Peyer's patch (tissue), 4 donors: ENCODE results near the gene RNF14. TPM values are rescaled to one million over a fixed set of nuclear protein-coding genes. Genes with fewer than 3 reads are reported as not detected.
A peak's percentile ranks its signal among the peaks of the same experiment; 100 is the strongest.

ENCODE experiments used
- DNase-seq, 3 donors: peaks; one replicate each; pipeline ENCODE4 v3.0.0-alpha.2; 2017 to 2019
- H3K27ac ChIP-seq, 4 donors: fragments of 200-600 bp; sonication (generic); one replicate each; pipeline ENCODE4 v1.5.1; 2016 to 2019
- H3K27me3 ChIP-seq, 2 donors: fragments of 200-600 bp; sonication (generic); one replicate each; pipeline ENCODE4 v1.5.1; 2019
- H3K36me3 ChIP-seq, 3 donors: fragments of 200-600 bp; sonication (generic); one replicate each; pipeline ENCODE4 v1.5.1; 2016 to 2019
- H3K4me1 ChIP-seq, 4 donors: fragments of 200-600 bp; sonication (generic); one replicate each; pipeline ENCODE4 v1.5.1; 2016 to 2019
- H3K4me3 ChIP-seq, 4 donors: fragments of 200-600 bp; sonication (generic); 1 replicate in 3 of 4; 2 replicates in 1 of 4; pipeline ENCODE4 v1.5.1; 2016 to 2019; ENCODE audit warnings: mild to moderate bottlenecking in 1 of 4
- H3K9me3 ChIP-seq, 4 donors: fragments of 200-600 bp; sonication (generic); one replicate each; pipeline ENCODE4 v1.5.1; 2016 to 2019; ENCODE audit warnings: mild to moderate bottlenecking in 1 of 4
- POLR2A ChIP-seq, 2 donors: fragments of 450-650 bp; IDR thresholded peaks; one replicate each; pipeline ENCODE4 v1.5.1; 2017; ENCODE audit warnings: antibody characterized with exemption in 2 of 2, mild to moderate bottlenecking in 2 of 2, moderate library complexity in 2 of 2
- total RNA-seq, 4 donors: library from RNA; depleted of rRNA; stranded (reverse); fragments of >200 nt; gene quantifications; one replicate each; pipeline ENCODE4 v1.1.0, GENCODE V29; 2016
- TF ChIP-seq, protein P1 (sequence below), 6 experiments: fragments of 450-650 bp in 4 of 6; fragments of 200-600 bp in 2 of 6; sonication (generic) in 1 of 6; IDR thresholded peaks; one replicate each; pipeline ENCODE4 v1.5.1; 2017 to 2019; ENCODE audit warnings: antibody characterized with exemption in 6 of 6, mild to moderate bottlenecking in 3 of 6, moderate library complexity in 1 of 6

RNF14 gene
- total RNA-seq, 4 donors from 2014 or later: 20.6 to 37.8 (median 34.6) TPM

DNA sequence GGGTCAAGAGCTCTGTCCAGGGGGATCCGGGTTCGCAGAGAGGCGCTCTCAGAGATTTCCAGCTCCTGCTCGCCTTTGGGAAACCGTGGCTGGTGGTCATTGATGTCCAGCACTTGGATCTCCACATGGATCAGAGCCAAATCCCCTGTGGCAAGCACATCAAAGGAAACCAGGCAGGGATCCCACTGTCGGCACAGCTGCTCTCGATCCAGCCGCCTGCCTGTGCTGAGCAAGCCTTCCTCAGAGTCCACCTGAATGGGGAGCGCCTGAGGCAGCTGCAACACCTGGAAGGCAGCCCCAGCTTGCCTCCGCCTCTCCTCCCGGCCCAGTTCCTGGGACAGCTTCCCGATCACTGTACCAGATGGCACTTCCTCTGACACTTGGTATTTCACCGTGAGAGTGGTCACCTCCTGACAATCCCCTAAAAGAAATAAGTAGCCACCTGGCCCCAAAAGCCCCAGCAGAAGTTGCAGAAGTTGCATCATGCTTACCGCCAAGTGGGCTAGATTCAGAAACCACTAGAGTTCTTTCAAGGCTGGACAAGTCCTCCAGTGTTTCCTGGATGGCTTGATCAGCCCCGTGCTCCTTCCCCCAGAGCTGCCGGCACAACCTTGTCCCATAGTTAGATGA is 11.4 kb upstream of the RNF14 start:
- Histone ChIP-seq H3K4me3 (peak overlapping the region in 2 of 4 donors; percentile 2 to 16), H3K36me3 (no peaks in the 10 kb centered on the region), H3K4me1 (peaks cover 0 to 11% (median 2%) of the 10 kb centered on the region in 4 donors), H3K27ac (peak overlapping the region in 2 of 4 donors; percentile 32 to 49), H3K27me3 (no peaks in the 10 kb centered on the region), H3K9me3 (no peaks in the 10 kb centered on the region)
- TF ChIP-seq, protein P1, sequence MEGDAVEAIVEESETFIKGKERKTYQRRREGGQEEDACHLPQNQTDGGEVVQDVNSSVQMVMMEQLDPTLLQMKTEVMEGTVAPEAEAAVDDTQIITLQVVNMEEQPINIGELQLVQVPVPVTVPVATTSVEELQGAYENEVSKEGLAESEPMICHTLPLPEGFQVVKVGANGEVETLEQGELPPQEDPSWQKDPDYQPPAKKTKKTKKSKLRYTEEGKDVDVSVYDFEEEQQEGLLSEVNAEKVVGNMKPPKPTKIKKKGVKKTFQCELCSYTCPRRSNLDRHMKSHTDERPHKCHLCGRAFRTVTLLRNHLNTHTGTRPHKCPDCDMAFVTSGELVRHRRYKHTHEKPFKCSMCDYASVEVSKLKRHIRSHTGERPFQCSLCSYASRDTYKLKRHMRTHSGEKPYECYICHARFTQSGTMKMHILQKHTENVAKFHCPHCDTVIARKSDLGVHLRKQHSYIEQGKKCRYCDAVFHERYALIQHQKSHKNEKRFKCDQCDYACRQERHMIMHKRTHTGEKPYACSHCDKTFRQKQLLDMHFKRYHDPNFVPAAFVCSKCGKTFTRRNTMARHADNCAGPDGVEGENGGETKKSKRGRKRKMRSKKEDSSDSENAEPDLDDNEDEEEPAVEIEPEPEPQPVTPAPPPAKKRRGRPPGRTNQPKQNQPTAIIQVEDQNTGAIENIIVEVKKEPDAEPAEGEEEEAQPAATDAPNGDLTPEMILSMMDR (IDR thresholded peaks at IDR 0.05): no peak
- no peak for TF ChIP-seq POLR2A (IDR thresholded peaks at IDR 0.05)
- DNase-seq: peak in 1 of 3 donors; percentile 43

DNA sequence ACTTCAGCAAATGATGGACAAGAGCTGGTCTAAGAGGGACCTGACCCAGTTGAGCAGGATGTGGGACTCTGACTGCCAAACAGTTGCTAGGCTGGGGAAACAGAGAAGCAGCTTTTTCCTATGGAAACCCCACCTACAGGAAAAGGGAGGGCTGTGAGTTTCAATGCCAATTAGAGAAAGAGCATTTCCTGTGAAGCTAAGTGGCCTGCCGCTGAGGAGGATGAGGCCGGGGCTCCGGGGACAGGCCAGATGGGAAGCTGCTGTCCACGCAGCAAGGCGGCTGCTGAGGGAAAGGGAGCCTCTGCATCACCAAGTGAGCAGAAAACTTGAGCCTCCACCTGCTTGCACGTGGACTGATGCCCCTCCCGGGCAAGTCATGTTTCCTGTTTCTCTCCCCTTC is 10.8 kb upstream of the RNF14 start, which contains the start of gene PCDH12:
Gene PCDH12 (minus strand): TSS at position 90 of the 400 bp plus-strand sequence. CDS start 351 bp downstream, outside the sequence.
- Histone ChIP-seq H3K9me3 (no peaks in the 10 kb centered on the region), H3K4me3 (peak within 1 kb of the TSS in 2 of 4 donors; percentile 2 to 16), H3K36me3 (no peaks in the 10 kb centered on the region), H3K4me1 (peaks cover 0 to 11% (median 2%) of the 10 kb centered on the region in 4 donors), H3K27me3 (no peaks in the 10 kb centered on the region), H3K27ac (peak within 1 kb of the TSS in 2 of 4 donors; percentile 32 to 49)
- peak in 1 of 3 donors; percentile 39 for DNase-seq
- TF ChIP-seq, protein P1 (IDR thresholded peaks at IDR 0.05): no peak
- TF ChIP-seq POLR2A (IDR thresholded peaks at IDR 0.05): no peak

DNA sequence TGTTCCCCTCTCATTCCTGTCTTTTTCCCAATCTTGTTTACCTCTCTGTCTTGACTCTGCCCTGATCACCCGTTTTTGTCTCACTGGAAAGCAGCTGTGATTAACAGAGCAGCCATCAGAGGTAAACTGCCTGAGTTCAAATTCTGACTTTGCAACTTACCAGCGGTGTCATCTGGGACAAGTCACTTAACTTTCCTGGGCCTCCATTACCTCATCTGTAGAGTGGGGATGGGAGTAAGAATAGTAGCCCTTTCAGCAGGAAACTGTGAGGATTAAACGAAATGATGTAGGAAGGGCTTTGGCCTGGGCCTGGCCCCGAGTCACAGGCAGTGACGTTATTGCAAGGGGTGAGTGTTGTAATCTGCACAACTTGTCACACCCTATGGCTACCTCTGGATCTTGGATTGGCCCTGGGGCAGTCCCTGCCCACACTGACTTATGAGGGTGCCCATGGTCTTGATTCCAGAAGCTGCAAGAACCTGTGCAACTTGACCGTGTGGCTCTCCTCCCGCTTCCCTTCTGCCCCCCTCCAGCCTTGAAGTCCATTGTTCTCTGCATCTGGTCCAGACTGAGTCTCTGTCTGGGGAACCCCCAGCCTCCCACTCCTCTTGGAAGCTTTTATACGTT is 10.2 kb upstream of the RNF14 start:
- no peaks in the 10 kb centered on the region for H3K36me3 ChIP-seq
- DNase-seq: peak in 1 of 3 donors; percentile 26
- H3K9me3 ChIP-seq: no peaks in the 10 kb centered on the region
- no peak overlapping the region for H3K4me3 ChIP-seq
- TF ChIP-seq, protein P1 (IDR thresholded peaks at IDR 0.05): no peak
- no peak for TF ChIP-seq POLR2A (IDR thresholded peaks at IDR 0.05)
- H3K4me1 ChIP-seq: peaks cover 0 to 11% (median 2%) of the 10 kb centered on the region in 4 donors
- H3K27ac ChIP-seq: peak overlapping the region in 2 of 4 donors; percentile 32 to 34
- no peaks in the 10 kb centered on the region for H3K27me3 ChIP-seq

DNA sequence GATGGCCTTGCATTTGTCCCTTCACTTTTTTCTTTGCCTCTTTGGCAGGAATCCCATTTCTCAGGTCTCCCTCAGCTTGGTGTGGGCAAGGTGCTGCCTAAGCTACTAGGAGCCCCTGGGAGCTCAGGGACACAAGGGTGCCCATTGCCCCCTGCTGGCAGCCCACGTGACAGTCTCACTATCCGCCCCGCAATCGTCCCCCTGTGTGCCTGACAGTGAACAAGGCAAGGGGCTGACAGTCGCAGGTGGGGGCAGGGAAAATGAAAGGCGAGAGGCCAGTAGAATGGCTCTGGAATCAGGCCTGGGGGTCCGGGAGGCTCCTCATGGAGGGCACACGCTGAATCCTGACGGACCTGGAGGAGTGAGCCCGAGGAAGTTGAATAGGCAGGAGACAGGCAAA is 8.9 kb upstream of the RNF14 start:
- no peaks in the 10 kb centered on the region for H3K27me3 ChIP-seq
- no peak for TF ChIP-seq POLR2A (IDR thresholded peaks at IDR 0.05)
- TF ChIP-seq, protein P1 (IDR thresholded peaks at IDR 0.05): peak in 3 of 6 experiments; percentile 15 to 25 (median 23)
- H3K36me3 ChIP-seq: no peaks in the 10 kb centered on the region
- H3K4me1 ChIP-seq: peaks cover 0 to 11% (median 2%) of the 10 kb centered on the region in 4 donors
- H3K27ac ChIP-seq: peak overlapping the region in 1 of 4 donors; percentile 9
- no peak overlapping the region for H3K4me3 ChIP-seq
- peak in 1 of 3 donors; percentile 50 for DNase-seq
- no peaks in the 10 kb centered on the region for H3K9me3 ChIP-seq

DNA sequence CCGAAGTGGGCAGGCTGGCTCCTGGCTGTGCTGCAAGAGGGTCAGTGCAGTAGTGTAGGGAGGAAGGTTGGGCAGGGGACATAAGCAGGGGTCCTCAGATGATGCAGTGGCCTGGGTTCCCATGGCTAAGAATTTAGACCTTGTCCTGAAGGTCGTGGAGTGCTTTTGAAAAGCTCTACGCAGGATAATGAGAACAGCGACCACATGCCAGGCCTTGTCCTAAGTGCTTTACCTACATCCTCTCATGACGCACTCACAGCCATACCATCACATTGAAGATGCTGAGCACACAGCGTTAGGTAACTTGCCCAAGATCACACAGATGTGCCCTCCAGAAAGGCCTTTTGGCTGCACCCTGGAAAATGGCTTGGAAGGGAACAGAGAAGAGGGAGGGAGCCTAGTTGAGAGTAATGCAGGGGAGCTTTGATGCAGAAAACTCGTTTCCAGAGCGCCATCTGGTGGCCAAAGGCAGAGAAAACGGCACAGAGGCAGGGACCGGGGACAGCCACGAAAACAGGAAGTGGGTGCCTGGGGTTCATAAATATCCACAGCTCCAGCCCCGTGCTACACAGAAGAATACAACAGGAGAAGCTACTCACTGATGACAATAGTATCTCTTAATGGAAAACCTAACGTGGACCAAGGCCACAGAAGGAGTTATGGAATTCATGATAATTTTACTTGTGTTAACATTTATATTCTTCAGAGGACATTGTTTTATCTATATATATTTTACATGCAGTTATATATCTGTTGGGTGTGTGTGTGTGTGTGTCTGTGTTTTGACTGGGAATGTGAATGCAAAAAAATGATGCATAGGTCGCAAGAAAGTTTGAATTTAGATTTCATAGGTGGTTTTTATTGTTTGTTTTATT is 8.2 kb upstream of the RNF14 start:
- H3K36me3 ChIP-seq: no peaks in the 10 kb centered on the region
- no peaks in the 10 kb centered on the region for H3K9me3 ChIP-seq
- H3K27me3 ChIP-seq: no peaks in the 10 kb centered on the region
- peaks cover 0 to 11% (median 2%) of the 10 kb centered on the region in 4 donors for H3K4me1 ChIP-seq
- no peak for TF ChIP-seq POLR2A (IDR thresholded peaks at IDR 0.05)
- TF ChIP-seq, protein P1 (IDR thresholded peaks at IDR 0.05): peak; percentile 75 to 92 (median 88)
- peak overlapping the region in 2 of 4 donors; percentile 35 to 47 for H3K27ac ChIP-seq
- no peak overlapping the region for H3K4me3 ChIP-seq
- DNase-seq: peak; percentile 88 to 96 (median 88)
